GM20431 (cell line): ENCODE results near the gene GPAT2.
"Not testable (repeated sequence)": the region's sequence is repeated elsewhere in the genome, so short reads cannot be mapped to it uniquely, and the experiment has no call there.

Experiments used
- in situ Hi-C: fragments of 300-500 bp; cut with MseI, MboI; formaldehyde crosslinking; loops from one replicate; pipeline ENCODE4 v1.15.0; 2020; ENCODE audit warnings: low sequenced_read_pairs; ENCODE audit not compliant: unreplicated experiment

The GPAT2 gene

DNA sequence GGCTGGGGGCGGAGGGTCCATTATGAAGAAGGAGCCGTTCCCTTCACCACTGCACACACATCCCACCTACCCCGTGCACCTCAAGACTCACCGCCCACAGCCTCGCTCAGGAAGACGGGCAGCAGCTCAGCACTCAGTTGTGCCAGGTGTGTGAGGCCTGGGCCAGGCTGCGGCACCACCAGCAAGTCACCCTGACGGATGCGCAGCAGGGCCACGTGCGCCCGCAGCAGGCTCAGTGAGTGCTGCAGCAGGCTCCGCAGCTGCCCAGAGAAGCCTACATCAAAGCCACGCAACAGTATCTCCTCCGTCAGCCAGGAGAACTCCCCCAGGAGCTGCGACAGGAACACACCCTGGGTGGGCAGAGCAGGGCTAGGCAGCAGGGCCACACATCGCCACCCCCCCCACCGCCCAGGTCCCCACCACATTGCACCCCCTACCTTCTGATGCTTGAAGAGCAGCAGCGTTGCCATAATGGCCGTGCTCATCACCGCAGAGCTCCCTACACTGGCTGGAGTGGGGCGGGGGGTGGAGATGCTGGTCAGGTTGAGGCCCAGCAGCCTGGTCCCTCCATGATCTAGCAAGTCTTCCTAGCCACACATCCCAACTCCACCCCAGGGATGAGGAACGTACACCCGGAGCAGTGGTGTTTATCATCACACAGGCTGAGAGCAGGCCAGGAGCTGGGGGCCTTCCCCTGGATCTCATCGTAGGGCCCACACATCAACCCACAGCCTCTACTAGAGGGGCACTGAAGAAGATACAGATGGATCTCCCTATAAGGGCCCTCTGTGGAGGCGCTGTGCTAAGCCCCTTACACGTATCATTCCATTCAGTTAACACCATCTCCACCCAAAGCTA is 10.2 kb downstream of the GPAT2 start:
- in situ Hi-C loops, result loop anchor here (25.0 kb wide), 2 partner anchors 88 to 238 kb away; partner anchors contain the start of genes ADRA2B, CIAO1 and TMEM127

- in situ Hi-C loops, result loop anchor here (25.0 kb wide), 2 partner anchors 89 to 239 kb away; partner anchors contain the start of genes ADRA2B, CIAO1 and TMEM127
These were observed 11.0 kb downstream of the GPAT2 start for GRCh38 chr2:96023701-96024100.

DNA sequence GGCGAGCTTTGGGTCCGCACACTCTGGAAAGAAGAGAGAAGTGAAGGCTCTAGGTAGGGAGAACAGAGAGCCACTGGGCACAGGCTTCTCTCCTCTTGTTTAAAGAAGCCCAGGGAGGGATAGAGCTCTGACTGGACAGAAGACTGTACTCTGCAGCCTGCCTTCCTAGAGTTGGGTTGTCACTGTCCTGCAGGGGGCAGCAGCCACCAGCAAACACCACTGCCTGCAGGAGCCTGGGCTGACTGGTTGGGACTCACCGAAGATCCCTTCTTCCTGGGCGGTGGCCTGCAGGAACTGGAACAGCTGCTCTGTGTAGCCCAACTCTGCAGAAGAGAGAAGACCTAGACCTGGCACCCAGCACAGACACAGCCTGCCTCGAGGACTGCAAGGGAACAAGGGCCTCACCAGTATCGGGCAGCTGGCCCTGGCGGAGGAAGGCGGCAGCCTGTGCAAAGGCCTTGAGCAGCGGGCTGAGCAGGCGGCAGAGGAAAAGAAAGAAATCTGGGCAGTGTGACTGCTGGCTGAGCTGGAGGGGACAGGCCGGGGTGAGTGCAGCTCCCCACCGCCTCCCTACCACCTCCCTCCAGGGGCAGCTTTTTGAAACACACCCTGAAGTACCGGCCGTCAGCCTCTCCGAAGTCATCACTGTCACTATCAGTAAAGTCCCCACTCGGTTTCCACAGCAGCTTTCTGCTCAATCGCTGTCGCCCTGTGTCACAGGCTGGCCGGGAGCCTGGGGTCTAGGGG is 11.8 kb downstream of the GPAT2 start:
- in situ Hi-C loops, result loop anchor here (25.0 kb wide), 2 partner anchors 89 to 239 kb away; partner anchors contain the start of genes ADRA2B, CIAO1 and TMEM127

DNA sequence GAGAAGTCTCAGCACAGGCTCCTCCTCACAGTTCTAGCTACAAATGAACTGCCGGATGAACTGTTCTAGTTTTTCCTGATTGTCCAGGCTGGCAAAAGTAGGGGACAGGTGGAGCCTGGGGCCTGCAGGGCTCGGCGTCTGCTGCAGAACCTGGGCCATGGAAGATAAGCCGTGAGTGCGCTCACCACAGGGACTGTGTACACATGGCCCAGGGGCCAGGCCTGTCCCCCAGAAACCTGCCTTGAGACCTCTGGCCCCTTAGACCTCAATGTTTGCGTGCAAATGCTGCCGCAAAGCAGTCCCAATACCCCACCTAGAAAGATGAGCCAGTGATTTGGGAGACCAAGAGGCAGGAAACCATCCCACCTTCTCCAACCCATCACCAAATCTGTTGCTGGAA is 12.6 kb downstream of the GPAT2 start:
- in situ Hi-C loops, result loop anchor here (25.0 kb wide), 2 partner anchors 90 to 240 kb away; partner anchors contain the start of genes ADRA2B, CIAO1 and TMEM127

- in situ Hi-C loops, result loop anchor here (25.0 kb wide), 2 partner anchors 91 to 241 kb away; partner anchors contain the start of genes ADRA2B, CIAO1 and TMEM127
These were observed 13.6 kb downstream of the GPAT2 start for GRCh38 chr2:96021142-96021541.

- in situ Hi-C loops, result loop anchor here (25.0 kb wide), 2 partner anchors 92 to 242 kb away; partner anchors contain the start of genes ADRA2B, CIAO1 and TMEM127
These were observed 14.7 kb downstream of the GPAT2 start for GRCh38 chr2:96019909-96020590.

DNA sequence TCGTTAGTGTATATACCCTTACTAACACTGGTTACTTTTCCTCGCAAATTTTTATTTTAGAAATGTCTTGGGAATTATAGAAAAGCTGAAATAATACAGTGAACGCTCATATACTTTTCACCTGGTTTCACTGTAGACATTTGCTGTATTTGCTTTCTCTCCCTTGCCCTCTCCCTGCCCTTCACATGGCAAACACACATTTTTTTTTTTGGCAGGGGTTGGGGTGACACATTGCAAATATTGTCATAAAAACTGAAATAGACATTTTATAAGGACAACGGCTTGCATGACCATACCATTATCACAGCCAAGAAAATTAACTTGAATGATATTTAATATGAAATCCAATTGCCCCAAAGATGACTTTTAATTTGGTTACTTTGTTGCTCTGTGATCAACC is 18.4 kb downstream of the GPAT2 start:
- in situ Hi-C loops, result loop anchor here (25.0 kb wide), 2 partner anchors 96 to 246 kb away; partner anchors contain the start of genes ADRA2B, CIAO1 and TMEM127

- in situ Hi-C loops, result loop anchor here (25.0 kb wide), 2 partner anchors 99 to 249 kb away; partner anchors contain the start of genes ADRA2B, CIAO1 and TMEM127
These were observed 21.9 kb downstream of the GPAT2 start for GRCh38 chr2:96012792-96013264.

DNA sequence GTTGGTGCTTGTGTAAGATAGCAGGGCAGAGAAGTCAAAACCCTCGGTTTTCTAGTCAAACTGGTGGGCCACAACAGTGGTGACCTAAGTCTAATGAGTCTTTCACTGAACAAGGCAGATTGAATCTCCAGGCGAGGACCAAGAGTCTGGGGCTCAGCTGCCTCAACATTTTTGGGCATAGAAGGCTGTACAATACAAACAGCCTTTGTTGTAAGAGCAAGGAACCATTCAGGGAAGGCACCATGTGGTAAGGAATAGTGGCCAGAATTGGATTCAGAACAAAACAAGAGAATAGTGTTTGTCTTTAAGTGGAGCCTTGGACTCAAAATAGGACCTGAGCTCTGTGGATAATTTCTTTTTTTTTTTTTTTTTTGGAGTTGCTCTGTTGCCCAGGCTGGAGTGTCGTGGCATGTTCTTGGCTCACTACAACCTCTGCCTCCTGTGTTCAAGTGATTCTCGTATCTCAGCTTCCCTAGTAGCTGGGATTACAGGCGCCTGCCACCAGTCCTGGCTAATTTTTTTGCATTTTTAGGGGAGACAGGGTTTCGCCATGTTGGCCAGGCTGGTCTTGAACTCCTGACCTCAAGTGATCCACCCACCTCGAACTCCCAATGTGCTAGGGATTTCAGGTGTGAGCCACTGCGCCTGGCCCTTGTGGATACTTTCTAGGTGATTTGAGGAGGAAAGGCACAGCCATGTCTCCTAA is 22.5 kb downstream of the GPAT2 start:
- in situ Hi-C loops, result loop anchor here (25.0 kb wide), 2 partner anchors 100 to 250 kb away; partner anchors contain the start of genes ADRA2B, CIAO1 and TMEM127

- in situ Hi-C loops, result loop anchor here (25.0 kb wide), 2 partner anchors 101 to 251 kb away; partner anchors contain the start of genes ADRA2B, CIAO1 and TMEM127
These were observed 23.6 kb downstream of the GPAT2 start for GRCh38 chr2:96011129-96011455.

DNA sequence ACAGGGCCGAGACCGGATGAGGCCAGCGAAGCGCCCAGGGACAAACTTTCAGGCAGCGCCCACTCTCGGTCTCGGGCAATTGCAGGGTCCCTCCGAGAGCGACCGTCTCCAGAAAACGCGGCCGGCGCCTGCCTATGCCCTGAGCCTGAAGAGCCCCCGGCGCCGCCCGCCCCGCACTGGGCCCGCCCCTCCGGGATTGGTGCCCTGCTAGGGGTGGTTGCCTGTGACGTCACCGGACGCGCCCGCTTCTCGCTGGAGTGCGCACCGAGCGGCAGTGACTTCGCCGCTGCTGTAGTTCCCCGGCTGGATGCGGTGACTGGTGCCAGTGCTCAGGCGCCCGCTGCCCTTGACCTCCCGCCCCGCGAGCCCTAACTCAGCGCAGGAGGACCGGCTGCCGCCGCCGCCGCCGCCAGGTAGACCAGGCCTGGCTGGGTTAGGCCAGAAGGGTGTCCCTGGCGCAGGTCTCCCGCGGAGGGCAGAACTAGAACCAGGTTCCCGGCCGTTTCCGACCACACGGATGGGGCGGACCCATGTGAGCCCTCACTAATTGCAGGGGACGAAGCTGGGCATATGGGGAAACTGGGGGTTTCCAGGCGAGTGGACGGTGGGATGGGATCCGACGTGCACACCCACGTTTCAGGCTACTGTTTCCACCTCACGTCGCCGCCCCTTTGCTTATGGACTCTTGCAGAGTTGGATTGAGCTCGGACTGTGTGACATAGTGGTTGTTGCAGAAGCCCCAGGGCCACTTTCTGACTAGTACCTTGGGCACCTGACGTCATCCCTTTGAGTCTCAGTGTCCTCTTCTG is 24.2 kb downstream of the GPAT2 start:
- in situ Hi-C loops, result loop anchor here (25.0 kb wide), 2 partner anchors 102 to 252 kb away; partner anchors contain the start of genes ADRA2B, CIAO1 and TMEM127

GRCh38 chr2:96009833-96010232 is 24.9 kb downstream of the GPAT2 start:
- in situ Hi-C loops, result loop anchor here (25.0 kb wide), 2 partner anchors 102 to 252 kb away; partner anchors contain the start of genes ADRA2B, CIAO1 and TMEM127

DNA sequence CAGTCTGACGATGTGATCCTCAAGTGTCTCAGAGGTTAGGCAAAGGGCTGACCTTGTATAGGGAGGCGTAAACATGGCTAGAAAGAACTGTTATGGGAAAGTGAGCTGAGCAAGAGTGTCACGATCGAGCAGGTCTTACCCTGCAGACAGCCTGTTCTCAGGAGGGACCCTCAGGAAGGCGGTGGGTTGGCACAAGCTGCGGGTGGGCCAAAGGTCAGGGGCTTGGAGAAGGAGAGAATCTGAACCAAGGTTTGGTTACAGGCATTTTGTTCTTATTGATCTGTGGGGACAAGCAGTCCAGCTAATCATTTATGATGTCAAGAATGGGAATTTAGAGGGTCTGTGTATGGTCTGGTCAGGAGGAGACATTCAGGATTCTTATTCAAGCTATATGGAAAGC is 26.7 kb downstream of the GPAT2 start:
- in situ Hi-C loops, result loop anchor here (25.0 kb wide), 2 partner anchors 104 to 254 kb away; partner anchors contain the start of genes ADRA2B, CIAO1 and TMEM127

DNA sequence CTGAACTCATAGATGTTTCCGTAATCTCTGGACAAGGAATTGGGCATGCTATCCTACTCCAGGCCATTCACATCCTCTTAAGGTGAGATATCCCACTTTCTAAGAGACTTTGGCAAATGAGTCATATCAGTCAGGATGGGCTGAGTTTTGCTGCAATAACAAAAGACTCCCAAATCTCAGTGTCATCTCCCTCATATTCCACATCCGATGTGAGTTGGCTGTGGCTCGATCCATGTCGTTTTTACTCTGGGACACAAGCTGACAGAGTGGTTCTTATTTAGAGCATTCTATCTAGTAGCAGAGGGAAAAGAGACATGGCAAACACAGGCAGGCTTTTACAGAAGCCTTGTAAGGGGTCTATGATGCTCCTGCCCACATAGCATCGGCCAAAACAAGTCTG is 28.5 kb downstream of the GPAT2 start:
- in situ Hi-C loops, result loop anchor here (25.0 kb wide), 2 partner anchors 106 to 256 kb away; partner anchors contain the start of genes ADRA2B, CIAO1 and TMEM127

GRCh38 chr2:95992520-95993272 is 42.0 kb downstream of the GPAT2 start:
- in situ Hi-C loops, result not testable (repeated sequence)

- in situ Hi-C loops, result not testable (repeated sequence)
These were observed 42.6 kb downstream of the GPAT2 start for GRCh38 chr2:95992102-95992501.
